AG20443 (cell line): ENCODE results near the gene KDM3B.

Experiments used
- DNase-seq: peaks from one replicate; pipeline ENCODE4 v3.0.0; 2012; ENCODE audit warnings: low spot score, mixed read lengths

The KDM3B gene

DNA sequence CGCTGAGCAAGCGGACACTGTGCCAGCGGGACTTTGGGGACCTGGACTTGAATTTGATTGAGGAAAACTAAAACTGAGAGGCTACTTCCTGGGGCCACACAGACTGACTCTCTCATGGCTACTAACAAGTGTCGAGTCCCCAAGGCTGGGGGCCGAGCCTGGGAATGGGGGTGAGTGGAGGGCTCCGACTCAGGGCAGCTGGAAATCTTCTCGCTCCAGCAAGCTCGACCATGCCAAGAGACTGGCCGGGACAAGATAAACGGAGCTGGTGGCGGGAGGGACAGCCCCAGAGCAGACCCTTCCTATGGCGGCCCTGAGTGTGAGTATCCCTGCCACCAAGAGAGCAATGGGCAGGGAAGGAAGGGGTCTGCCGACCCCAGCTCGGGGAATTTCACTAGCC, 5.6 kb upstream of the KDM3B start:
- DNase-seq, result no peak

DNA sequence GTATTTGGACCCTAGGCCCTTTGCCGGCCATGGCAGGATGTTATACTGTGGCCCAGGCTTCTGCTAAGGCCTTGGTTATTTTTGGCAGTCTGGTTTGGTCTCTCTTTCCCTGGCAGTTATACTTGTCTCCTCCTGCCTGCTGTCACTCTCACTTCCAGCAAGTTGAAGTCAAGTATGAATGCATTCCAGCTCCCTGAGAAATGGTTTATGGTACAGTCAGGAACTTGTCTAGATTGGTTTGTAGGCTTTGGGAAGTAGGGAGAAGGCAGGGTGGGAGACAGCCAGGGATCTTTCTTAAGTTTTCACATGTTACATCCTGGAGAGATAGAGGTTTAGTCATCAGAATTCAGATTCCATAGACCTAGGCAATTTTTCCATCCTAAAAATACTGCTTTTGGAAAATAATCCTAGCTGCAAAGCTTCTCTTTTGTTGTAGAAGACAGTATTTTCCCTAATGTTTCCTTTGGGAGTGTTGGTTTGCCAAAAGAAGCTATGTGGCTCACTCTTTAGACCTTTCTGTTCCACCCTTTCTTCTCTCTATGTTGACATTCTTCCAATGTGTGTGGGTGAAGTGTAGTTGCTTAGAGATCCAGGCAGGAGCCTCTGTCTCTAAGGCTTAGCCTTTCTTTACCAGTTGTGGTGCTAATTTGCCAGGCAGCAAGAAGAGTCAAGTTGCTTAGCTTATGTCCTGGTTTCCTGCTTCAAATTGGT, 2.5 kb upstream of the KDM3B start:
- no peak for DNase-seq

DNA sequence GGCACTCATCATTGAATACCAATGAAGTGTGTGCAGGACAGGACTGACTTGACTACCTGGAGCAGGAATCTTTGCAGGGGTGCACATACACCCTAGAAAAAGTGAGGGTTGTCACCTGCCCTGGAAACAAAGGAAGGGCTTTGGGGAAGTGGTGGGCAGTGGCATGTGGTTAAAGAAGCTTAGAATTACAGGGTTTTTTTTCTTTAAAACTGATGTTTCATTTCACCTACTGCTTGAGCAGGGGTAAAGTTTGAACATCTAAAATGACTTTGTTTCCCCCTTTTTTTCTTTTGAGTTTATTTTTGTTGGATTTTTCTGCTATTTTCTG, 2.0 kb upstream of the KDM3B start:
- DNase-seq, result no peak

DNA sequence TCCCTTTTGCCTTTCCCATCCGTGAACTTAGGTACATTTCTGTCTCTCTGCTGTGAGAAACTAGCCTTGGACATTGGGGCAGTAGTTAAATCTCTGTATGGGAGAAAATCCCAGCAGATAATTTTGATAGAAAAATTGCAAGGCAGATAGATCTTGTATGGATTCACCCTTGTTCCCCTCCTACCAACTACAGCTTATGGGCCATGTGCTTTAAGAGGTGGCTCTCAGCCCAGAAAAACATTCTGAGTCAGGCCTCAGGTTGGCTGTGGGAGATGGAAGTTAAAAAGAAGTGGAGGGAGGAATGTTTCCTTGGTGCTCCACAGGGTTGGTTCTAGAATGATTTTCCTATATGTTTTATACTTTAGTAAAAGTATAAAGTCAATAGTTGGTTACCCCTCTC, 1.4 kb upstream of the KDM3B start:
- DNase-seq, result peak; percentile 33

DNA sequence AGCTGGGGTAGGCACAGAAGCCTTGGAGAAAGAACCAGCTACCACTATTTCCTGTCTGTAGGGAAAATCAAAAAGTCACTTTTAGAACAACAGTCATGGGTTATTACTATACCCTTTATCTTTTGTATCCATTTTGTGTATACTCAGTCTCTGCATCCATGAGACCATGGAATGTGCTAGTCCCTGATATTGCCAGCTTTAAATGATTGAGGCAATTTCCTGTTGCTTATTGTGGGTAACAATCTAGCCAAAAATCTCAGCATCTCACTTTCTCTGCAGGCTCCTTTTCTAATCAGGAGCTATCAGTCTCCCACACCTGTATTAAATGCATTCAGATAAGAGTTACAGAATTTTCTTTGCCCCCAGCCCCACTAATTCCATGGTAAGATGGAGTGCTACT, 968 bp upstream of the KDM3B start:
- DNase-seq, result no peak

DNA sequence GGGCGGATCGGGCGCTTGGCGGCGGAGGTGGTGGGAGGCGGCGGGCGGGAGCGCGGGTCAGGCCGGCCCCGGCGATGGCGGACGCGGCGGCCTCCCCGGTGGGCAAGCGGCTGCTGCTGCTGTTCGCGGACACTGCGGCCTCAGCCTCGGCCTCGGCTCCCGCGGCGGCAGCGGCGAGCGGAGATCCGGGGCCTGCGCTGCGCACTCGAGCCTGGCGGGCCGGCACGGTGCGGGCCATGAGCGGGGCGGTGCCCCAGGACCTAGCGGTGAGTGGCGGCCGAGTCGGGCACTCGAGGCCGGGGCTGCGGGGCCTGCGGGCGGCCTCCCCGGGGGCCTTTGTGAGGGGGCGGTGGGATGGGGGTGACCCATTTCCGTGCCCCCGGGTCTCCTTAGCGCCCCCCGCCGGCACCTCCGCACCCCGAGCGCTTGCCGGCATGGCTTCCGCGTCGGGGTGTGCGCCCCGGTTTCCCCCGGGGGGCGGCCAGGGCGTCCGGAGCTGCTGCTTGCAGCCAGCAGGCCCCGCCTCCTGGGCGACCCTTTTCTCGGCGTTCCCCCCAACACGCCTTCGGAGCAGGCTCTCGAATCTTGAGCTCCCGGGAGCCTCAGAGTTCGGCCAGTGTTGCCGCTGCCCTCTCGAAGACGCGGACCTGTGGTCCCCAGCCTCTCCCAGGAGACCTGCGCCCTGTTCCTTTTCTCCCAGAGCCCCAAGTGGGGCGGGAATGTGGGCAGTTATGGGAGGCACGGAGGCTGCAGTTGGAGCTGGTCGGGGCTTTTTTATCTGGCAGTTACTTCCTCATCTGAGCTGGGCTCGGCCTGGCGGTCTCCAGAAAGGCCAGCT, 456 bp downstream of the KDM3B start:
- DNase-seq, result peak; percentile 59

DNA sequence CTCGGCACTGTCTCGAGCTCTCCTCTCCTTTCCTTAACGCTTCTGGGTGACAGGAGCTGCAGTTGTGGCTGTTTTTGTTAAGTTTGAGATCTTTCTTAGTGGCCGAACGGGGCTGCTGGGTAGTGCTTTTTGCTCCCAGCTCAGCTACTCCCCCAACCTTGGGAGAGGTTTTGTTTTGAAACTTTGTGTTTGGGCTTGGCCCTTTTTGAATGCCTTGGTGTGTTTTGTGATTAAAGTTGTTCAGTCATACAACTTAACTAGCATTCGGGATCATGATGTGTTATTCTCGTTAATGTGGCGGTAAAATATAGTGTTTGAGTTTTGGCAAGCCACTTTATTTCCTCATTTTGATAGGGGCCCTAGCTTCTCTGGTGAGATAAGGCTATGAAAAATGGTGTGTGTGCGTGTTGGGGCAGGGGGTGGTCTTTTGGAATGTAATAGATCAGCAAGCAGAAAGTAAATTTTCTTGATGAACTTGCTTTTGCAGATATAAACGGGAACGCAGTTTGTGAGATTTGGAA, 1.1 kb downstream of the KDM3B start:
- peak; percentile 57 for DNase-seq

DNA sequence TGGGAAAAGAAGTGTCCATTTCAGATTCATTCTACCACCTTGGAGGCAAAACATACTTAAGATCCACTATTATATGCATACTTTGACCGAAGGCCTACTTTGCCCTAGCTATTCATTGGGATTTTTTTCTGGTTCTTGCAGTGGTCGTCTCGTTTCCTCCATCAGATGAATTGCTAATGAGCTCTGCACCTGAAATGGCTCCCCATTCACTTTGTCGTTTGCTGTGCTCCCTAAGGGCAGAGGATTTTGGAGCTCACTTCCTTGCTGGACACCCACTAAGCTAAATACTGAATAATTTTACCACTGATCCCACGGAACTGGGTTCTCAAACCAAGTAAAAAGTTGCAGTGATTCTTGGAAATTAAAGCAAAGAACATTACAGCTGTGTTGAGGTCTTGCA, 1.9 kb downstream of the KDM3B start:
- DNase-seq, result no peak

DNA sequence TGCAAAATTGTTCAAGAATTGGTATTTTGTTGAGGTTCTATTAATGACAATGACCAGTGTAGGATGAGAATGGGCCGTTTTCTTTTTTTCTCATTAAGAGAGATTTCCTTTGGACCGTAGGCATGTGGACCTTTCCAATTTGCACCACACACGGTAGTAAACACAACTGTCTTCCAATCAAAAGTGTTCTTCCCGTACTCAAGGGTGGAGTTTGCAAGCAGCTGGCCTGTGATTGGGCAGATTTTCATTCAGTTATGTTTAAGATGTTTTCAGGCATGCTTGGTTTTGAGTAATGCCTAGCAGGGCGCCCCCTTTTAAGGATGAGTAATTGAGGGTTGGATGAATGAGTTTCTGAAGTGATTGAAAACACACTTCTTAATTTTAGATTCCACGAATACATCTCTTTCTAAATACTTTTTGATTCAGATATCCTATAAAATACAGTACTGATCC, 2.5 kb downstream of the KDM3B start:
- DNase-seq, result peak; percentile 82

DNA sequence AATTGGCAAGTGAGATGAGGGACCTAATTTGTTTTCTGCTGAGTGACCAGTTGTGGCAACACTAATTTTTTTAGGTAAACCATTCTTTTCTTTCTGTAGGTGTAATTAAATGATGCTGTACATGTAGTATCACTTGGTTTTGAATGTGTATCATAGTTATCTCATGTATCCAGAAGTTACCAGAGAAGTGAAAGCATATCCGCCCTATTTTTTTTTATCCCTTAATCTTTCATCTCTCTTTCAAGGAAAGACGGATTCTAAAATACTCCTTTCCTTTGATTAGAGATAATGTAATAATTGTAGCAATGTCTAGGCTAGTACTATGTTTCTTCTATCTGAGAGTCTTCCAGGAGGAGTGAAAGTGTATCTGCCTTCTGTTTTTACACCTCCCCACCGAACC, 7.1 kb downstream of the KDM3B start:
- DNase-seq, result no peak

DNA sequence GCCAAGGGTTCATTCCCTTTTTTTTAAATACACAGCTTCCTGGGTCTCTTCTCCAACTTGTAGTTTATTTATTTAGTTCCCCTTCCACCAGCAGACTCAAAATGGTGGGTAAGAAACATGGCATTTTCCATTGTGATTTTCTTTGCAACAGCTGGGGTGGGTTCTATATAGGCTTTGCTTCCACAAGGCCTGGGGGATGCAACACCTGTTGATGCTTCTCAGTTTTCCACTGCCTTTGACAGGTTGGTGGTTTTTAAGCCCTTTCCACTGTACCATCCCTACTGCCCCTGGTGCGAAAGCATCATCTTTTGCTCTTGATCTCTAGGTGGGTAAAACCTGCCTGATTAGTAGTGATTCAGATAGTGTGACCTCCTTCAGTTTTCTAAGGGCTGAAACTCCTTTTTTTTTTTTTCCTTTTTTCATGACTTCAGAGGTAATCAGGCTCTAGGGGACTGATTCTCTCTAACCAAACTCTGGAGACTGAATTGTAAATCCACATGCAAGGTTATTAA, 8.5 kb downstream of the KDM3B start:
- no peak for DNase-seq

DNA sequence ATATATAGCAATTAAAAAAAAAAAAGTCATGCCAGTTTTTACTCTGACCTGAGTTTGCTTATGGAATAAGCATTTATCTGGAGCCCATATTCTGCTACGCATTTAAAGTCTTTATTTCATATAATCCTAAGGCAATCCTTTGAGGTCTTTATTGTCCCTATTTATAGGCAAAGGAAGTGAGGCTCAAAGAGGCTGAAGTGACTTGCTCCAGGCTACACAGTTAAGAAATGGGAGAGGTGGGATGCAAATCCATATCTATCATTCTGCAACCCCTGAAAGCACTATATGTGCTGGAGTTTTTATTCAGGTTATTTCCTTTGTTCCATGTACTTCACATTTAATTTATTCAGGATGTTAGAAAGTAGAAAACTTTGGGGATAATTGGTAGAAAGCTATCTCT, 12.1 kb downstream of the KDM3B start:
- DNase-seq, result no peak

DNA sequence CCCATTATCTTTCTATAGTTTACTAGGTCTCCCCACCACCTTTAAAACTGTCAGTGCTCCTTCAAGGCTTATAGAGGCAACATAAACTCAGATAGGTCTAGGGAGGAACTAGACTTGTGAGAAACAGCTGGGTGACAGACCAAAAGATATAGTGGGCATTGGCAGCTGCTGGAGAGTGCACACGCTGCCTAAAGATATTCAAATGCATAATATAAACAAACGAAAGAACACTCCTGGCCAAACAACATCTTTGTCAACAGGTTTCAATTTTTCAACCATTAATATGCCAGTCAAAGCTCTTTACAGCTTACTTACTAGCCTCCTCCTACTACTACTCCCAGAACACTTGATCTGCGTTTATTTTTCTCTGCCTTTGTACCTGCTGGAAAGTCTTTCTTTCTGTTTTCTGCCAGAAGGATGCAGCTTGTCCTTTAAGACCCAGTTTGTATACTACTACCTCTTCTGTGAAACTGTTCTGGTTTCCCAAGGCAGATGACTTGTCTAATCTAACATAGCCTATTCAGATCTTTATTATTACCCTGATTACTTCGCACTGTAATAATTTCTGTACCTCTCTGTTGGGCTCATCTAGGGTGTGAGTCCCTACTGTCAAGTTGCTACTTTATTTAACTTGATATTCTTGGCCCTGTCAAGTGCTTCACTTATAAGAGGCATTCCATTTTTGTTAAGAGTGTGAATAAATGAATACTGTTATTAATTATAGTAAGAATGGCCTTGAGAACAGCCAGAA, 14.3 kb downstream of the KDM3B start:
- DNase-seq, result no peak

DNA sequence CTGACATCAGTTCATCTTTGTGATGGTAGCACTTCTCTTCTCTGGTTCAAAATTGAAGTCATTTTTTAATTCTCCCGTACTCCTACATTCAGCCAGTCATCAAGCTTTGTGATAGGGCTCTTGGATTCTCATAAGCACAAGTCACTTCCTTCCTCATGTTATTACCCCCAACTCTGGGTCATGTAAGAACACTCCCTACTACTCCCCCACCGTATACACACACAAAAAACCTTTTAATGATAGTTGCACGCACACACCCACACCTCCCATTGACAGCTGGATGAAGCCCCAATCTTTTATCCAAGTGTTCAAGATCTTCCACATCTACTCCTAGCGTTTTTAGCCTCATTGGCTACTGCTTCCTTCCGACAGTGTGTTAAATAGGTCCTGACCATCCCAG, 16.8 kb downstream of the KDM3B start:
- no peak for DNase-seq

DNA sequence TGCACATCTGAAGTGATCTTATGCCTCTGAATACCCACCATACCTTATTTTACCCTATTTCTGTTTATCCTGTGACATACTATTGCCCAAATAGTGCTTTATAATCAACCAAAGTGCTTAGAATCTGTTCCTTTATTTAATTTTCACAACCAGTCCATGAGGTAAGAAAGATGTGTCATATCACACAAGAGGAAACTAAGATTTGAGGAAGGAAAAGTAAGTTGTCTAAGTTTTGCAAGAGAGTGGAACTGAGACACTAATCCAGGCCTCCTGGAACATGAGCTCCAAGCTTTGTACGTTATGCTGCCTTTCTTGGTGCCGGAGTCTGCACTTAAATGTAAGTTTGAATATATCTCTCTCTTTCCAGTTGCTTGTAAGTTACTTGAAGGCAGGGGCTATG, 17.2 kb downstream of the KDM3B start:
- no peak for DNase-seq

DNA sequence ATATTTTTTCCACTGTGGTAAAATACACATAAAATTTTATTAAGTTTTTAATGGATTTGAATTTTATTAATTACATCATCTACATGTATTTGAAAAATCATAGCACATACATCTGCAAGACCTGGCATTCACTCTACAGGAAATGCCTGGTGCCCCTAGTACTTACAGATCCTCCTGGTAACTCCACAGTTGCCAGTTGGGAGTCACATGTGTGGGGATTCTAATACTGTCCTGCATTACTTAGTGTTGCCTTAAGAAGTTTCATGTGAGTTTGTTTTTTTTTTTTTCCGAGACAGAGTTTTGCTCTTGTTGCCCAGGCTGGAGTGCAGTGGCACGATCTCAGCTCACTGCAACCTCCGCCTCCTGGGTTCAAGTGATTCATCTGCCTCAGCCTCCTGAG, 18.1 kb downstream of the KDM3B start:
- no peak for DNase-seq

DNA sequence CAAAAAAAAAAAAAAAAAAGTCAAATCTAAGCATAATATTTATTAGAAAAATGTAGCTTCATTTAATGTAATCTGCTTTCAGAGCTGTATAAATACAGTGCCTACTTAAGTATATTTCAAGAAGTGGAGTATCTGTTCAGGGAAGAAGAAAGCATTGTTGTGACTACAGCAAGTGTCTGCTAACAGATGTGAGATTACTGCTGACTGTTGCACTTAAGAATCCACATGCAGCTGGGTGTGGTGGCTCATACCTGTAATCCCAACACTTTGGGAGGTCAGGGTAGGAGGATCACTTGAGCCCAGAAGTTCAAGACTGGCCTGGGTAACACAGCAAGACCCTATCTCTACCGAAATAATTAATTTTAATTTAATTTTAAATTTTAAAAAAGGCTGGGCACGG, 19.0 kb downstream of the KDM3B start:
- DNase-seq, result no peak

DNA sequence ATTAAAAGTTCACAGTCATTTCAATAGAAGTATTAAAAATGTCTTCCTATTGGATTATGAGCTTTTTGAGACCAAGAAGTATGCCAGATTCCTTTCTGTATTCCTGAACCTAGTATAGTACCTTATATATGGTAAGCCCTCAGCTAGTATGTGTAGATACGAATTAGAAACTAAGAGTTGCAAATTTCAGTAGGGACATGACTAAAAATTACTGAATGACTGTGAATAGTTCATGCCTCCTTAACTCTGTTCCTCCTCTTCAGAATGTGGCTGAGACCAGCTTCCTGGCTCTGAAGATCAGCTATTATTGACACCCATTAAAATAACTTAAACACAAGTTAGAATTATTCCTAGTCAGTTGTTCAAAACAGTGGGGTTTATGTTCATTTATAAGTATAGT, 19.7 kb downstream of the KDM3B start:
- DNase-seq, result no peak

DNA sequence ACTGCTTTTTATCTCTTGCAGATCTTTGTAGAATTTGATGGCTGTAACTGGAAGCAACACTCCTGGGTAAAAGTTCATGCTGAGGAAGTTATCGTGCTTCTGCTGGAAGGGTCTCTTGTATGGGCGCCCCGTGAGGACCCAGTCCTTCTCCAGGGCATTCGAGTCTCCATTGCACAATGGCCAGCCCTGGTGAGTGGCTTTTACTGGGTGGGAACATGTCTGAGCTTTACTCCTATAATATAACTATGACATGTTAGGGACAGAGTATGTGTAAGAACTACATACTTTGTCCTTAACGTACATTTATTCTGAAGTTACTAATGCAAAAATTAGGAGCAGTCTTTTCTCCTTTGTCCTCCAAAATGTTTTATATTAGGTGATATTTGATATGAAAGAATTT, 20.2 kb downstream of the KDM3B start:
- DNase-seq, result no peak

DNA sequence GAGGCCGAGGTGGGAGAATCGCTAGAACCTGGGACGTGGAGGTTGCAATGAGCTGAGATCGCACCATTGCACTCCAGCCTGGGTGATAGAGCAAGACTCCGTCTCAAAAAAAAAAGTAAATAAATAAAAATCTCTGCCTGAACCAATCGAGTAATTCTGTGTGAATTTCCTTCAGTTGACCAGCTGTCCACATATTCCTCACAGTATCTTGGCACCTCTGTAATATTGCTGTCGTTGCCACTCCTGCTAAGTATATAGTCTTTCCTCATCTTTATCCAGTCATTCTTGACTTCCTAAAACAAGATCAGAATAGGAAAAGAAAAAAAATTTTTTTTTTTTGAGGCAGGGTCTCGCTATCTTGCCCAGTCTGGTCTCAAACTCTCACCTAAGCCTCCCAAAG, 29.9 kb downstream of the KDM3B start:
- DNase-seq, result no peak

DNA sequence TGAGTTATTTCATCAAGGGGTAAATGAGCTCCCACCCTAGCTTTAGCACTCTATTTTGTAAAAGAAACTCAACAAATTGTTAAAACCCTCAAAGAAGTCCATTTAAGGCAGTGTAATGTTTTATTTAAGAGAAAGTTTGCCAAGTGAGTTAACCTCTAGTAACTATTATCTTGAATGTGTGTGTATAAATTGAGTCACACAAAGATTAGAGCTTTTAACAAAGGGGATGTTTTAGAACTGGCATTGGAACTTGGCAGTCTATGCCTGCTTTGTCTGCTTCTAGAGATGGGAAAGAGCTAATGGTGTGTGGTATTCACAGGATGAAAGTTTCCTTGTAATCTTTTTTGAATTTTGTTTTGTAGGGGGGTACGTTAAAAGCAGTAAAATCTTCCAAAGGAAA, 33.2 kb downstream of the KDM3B start:
- DNase-seq, result no peak

DNA sequence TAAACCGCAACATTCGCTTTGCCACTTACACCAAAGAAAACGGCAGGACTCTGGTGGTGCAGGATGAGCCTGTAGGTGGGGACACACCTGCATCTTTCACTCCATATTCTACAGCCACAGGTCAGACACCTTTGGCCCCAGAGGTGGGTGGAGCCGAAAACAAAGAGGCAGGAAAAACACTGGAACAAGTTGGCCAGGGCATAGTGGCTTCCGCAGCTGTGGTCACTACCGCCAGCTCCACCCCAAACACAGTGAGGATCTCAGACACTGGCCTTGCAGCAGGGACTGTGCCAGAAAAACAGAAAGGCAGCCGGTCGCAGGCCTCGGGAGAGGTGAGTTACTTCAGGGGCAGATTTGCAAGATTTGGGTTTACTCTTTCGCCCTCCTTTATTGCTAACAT, 33.8 kb downstream of the KDM3B start:
- no peak for DNase-seq

DNA sequence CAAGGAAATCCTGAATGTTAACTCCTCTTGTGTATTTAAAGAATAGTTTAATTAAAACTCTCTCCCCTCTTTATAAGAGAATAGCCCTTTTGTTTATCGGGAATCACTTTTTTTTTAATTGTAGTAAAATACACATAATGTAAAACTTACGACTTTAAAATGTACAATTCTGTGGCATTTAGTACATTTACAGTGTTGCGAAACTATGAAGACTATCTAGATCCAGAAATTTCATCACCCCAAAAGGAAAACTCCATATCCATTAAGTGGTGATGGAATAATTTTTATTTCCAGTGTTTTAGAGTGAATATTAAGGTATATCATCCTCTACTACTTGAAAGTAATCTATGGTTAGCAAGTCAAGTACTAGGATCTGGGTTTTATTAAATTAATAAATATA, 36.8 kb downstream of the KDM3B start:
- DNase-seq, result no peak
